Right cardiac atrium (tissue), 5 donors: ENCODE measurements around the gene ARHGAP42. TPM values are rescaled to one million over a fixed set of nuclear protein-coding genes. Genes with fewer than 3 reads are reported as not detected.

Experiments used
- ATAC-seq, 2 donors: fragments of 200-7000 bp; cut with Tn5 transposase; one replicate each; pipeline versions ENCODE4 v1.8.0 to v1.9.1; 2020; ENCODE audit warnings: moderate library complexity in 2 of 2, mild to moderate bottlenecking in 1 of 2
- DNase-seq, 3 donors: peaks; one replicate each; pipeline ENCODE4 v3.0.0-alpha.2; 2020
- H3K27ac ChIP-seq: one replicate; pipeline ENCODE4 v1.5.1; 2013; ENCODE audit warnings: mild to moderate bottlenecking, low read length, control low read depth, moderate library complexity
- H3K27me3 ChIP-seq: one replicate; pipeline ENCODE4 v1.6.1; 2013; ENCODE audit not compliant: control insufficient read depth, insufficient read depth
- H3K4me1 ChIP-seq: one replicate; pipeline ENCODE4 v1.6.1; 2013; ENCODE audit warnings: low read length; ENCODE audit not compliant: control insufficient read depth, insufficient read depth
- H3K4me3 ChIP-seq: one replicate; pipeline ENCODE4 v1.5.1; 2013; ENCODE audit warnings: low read length, control low read depth
- H3K9me3 ChIP-seq: one replicate; pipeline ENCODE4 v1.6.1; 2013; ENCODE audit warnings: low read length; ENCODE audit not compliant: control insufficient read depth
- WGBS: extraction: QIAGEN DNeasy Blood & Tissue Kit; methylation state at CpG from one replicate; pipeline ENCODE4 v1.1.7; 2013; 5-methylcytosine and 5-hydroxymethylcytosine counted together
- intact Hi-C, 4 donors: fragments of 100-400 bp; cut with DNase I; formaldehyde crosslinking; loops; one replicate each; pipeline versions ENCODE4 v1.11.0 to v1.14.0; 2022 to 2023
- polyA plus RNA-seq: library from polyadenylated mRNA; stranded (reverse); fragments of 200-250 nt; gene quantifications from one replicate; pipeline ENCODE4 v1.2.3, GENCODE V29; 2013
- total RNA-seq, 4 donors: library from RNA; stranded (reverse); fragmentation: NEBNext Ultra II Directional; extraction: Animal tissue kit (Norgen Biotek cat#: 25700); gene quantifications; one replicate each; pipeline ENCODE4 v1.2.1, GENCODE V29; 2021
- donor health status: healthy with polysubstance abuse.
- donor health status: DM: no; HTN: yes; CAD: no.
- donor health status: DM: no; HTN: no; CAD: no.
- donor health status: DM: no; HTN: yes; CAD: no; lungs with severe emphysema.
- donor health status: DM: yes; HTN: yes; CAD: no.

Gene ARHGAP42
- total and polyA plus RNA-seq, 5 donors = 4.5 to 8.6 (median 6.6) TPM

DNA sequence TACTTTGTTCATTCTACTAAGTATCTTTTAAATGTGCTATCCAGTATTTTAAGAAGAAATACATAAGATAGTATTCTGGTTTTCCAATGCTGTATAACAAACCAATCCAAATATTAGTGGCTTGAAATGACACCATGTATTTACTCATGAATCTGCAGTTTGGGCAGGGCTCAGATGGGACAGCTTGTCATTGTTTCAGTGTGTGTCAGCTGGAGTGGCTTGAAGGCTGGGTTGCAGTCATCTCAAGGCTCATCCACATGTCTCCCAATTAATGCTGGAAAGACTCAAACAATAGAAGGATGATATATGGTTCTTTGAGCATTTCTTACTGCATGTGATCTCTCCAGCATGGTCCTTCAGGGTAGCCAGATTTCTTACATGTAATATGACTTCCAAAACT lies 146.2 kb downstream of the ARHGAP42 start:
- intact Hi-C loops = no loop called here

DNA sequence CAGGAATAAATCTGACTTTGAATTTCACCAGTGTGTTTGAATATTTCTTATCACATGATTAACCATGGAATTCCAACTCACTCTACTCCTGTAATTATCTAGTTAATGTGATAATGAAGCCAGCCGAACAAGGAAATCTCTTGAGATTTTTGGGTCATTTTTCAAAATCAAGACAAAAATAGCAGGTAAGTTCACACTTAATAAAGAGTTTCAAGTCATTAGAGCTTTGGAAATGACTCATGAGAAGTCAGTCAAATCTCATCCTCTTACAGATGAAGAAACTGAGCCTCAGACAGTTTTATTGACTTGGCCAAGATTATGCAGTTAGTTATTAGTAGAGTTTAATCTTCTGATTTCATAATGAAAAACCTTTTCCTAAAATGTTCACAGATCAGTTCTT lies 148.8 kb downstream of the ARHGAP42 start:
- DNase-seq (no peak), ATAC-seq (no peak)
- Histone ChIP-seq H3K9me3 (no peaks in the 10 kb centered on the region), H3K27me3 (no peaks in the 10 kb centered on the region), H3K4me1 (peaks cover 2% of the 10 kb centered on the region), H3K27ac (no peak overlapping the region), H3K4me3 (no peak overlapping the region)
- intact Hi-C loops = no loop called here
- 43% methylated on average over 1 of the region's 1 CpG for WGBS

More for the DNA sequence above, 146.2 kb downstream of the ARHGAP42 start:
- Histone ChIP-seq H3K27me3 (no peaks in the 10 kb centered on the region), H3K27ac (no peak overlapping the region), H3K4me1 (peaks cover 4% of the 10 kb centered on the region), H3K9me3 (no peaks in the 10 kb centered on the region), H3K4me3 (no peak overlapping the region)
- no peak for DNase-seq
- ATAC-seq = no peak

DNA sequence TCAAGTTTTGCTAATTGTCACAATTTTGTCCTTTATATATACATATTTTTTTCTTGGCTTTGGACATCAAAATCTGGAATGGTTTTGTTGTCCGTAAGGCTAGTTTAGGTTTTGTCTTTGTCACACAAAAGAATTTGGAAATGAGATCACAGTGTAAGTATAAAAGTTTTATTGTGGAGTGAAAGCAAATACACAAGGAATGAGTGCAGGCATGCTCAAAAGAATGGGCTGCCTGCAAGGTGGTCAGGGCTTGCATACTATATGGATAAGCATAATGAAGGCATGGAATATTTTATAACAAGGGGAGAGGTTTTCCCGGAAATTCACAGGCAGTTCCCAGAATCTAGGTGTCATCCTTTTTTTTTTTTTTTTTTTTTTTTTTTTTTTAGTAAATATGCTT lies 150.2 kb downstream of the ARHGAP42 start:
- no peak overlapping the region for H3K27ac ChIP-seq
- no peak overlapping the region for H3K4me3 ChIP-seq
- 93% methylated on average over 2 of the region's 2 CpGs for WGBS
- intact Hi-C loops = no loop called here
- ATAC-seq (no peak), DNase-seq (no peak)
- H3K4me1 ChIP-seq = peaks cover 2% of the 10 kb centered on the region
- no peaks in the 10 kb centered on the region for H3K9me3 ChIP-seq
- no peaks in the 10 kb centered on the region for H3K27me3 ChIP-seq

DNA sequence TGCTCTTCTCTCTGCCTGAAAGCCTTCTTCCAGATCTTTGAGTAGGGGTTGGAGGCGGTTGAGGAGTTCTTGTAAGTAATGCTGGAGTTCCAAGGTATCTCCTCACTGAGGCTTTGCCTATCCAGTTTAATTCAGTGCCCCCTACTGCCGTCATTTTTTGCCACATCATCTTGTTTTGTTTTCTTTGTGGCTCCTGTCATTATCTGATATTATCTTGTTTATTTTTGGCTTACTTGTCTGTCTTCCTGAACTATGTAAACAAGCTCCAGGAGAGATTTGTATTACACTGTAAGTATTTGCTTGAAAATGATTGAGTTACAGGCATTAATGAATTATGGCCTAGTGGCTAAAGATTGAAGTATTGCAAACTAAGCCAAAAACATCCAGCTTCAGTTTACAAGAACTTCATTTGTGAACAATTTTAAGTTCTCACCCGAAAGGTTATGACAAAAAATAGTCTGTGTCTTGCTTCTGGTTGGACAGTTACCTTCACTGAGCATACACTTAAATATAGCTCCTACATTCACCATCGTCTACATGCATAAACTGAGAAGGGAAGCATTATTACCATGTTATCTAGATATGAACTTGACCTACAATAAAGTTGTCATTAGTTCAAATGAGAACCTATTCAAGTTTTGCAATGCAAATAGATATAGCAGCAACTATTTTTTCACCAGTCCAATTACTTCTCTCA lies 154.8 kb downstream of the ARHGAP42 start:
- Histone ChIP-seq H3K4me1 (peaks cover 2% of the 10 kb centered on the region), H3K9me3 (no peaks in the 10 kb centered on the region), H3K4me3 (no peak overlapping the region), H3K27ac (no peak overlapping the region), H3K27me3 (no peaks in the 10 kb centered on the region)
- ATAC-seq (no peak), DNase-seq (no peak)
- intact Hi-C loops = no loop called here
- WGBS = 85% methylated on average over 4 of the region's 4 CpGs

DNA sequence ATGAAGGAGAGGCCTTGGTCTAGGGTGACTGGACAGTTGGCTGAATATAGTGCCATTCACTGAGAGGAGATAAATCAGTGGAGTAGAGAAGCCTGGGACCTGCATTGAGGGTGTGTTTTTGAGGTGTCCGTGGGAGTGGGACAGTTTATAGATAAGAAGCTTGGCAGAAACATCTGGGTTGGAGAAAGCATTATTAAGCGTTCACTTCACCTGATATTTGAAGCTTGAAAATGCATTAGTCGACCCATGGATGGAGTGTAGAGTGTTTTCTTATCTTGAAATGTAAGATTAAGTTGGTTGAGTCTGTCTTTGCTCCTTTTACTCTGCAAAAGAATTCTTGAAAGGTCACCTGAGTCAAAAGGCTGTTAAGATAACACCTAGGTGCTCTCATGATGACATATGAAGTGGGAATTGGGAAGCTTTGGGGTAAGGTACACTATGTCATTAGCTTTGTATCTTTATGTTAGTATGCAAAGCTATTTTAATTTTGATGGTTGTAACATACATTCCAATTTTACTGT lies 160.7 kb downstream of the ARHGAP42 start:
- Histone ChIP-seq H3K27me3 (no peaks in the 10 kb centered on the region), H3K4me3 (no peak overlapping the region), H3K9me3 (no peaks in the 10 kb centered on the region), H3K4me1 (no peaks in the 10 kb centered on the region), H3K27ac (no peak overlapping the region)
- intact Hi-C loops = no loop called here
- WGBS = 53% methylated on average over 3 of the region's 3 CpGs
- ATAC-seq = no peak
- no peak for DNase-seq

DNA sequence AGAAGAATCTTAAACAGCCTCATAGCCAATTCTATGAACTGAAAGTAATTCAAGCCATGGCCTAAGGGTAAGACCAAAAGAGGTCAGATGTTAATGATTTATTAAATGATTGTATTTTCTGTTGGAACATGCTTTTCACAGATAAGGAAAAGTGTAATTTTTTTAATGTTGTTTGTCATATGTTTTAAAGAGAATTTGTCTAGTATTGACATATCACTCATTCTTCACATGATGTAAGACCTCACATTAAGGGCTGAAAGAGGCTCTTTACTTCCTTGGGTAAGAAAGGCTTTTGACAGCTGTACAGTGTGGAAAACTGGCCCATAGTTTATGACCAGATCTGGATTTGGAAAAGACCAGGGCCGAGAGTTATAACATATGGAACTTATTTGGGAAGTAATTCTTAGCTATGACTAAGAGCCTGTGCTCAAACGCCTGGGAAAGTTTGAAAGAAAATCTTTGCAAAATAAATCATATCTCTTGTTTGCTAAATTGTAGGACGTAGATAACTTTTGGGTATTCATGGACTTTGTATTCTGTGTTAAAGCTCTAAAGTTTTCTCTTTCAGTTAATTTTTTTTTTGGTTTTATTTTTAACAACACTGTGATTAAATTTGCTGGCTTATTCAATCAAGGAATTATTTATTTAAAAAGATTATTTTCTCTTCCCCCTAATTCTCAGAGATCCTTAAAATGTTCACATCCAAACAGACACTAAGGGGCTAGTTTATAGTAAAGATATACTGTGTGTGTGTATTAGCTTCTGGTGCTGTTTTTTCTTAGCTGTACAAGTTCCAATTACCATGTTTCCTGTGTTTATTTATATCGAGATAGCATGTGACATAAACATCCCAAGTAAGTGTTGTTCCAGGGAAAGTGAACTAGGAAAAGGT lies 162.2 kb downstream of the ARHGAP42 start:
- no peaks in the 10 kb centered on the region for H3K9me3 ChIP-seq
- H3K27ac ChIP-seq = no peak overlapping the region
- H3K4me1 ChIP-seq = no peaks in the 10 kb centered on the region
- no peak for DNase-seq
- WGBS = 37% methylated on average over 4 of the region's 4 CpGs
- intact Hi-C loops = no loop called here
- no peak overlapping the region for H3K4me3 ChIP-seq
- peak; percentile 38 to 44 for ATAC-seq
- no peaks in the 10 kb centered on the region for H3K27me3 ChIP-seq

DNA sequence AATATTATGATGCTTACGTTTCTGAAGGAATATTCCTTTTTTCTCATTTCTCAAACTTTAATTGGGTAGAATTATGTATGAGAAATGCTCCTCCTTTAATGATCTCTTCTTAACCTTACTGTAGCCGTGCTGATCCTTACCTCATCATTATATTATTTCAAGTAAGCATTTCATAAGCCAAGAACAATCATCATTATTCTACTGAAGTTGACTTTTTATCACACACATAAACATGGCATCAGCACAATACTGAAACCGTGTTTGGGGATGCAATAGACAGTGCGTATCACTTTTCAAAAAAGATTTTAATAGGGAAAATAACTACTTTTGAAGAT lies 162.8 kb downstream of the ARHGAP42 start:
- DNase-seq = no peak
- 33% methylated on average over 4 of the region's 4 CpGs for WGBS
- Histone ChIP-seq H3K9me3 (no peaks in the 10 kb centered on the region), H3K27me3 (no peaks in the 10 kb centered on the region), H3K4me3 (no peak overlapping the region), H3K27ac (no peak overlapping the region), H3K4me1 (no peaks in the 10 kb centered on the region)
- intact Hi-C loops = loop anchor here in 2 of 4 donors (5.0 to 10.0 kb wide), 2 partner anchors 85 to 163 kb away; partner anchors contain the start of gene ARHGAP42 (in 1 of the 2)
- ATAC-seq = no peak

DNA sequence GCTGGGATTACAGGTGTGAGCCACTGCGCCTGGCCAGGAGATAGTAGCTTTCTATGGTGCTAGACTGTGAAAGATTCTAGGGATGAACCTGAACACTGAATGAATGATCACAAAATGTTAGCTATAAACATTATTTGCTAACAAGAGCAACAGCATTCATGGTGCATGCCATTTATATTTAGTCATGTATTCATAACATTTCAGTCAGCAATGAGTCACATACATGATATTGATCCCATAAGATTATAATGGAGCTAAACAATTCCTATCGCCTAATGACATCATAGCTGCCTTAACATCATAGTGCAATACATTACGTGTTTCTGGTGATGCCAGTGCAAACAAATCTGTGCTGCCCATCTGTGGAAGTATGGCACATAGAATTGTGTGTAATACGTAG lies 164.1 kb downstream of the ARHGAP42 start:
- DNase-seq (no peak), ATAC-seq (no peak)
- intact Hi-C loops = loop anchor here in 2 of 4 donors (5.0 to 10.0 kb wide), 2 partner anchors 84 to 164 kb away; partner anchors contain the start of gene ARHGAP42 (in 1 of the 2)
- Histone ChIP-seq H3K4me1 (no peaks in the 10 kb centered on the region), H3K4me3 (no peak overlapping the region), H3K27ac (no peak overlapping the region), H3K27me3 (no peaks in the 10 kb centered on the region), H3K9me3 (no peaks in the 10 kb centered on the region)
- WGBS = 92% methylated on average over 4 of the region's 4 CpGs

DNA sequence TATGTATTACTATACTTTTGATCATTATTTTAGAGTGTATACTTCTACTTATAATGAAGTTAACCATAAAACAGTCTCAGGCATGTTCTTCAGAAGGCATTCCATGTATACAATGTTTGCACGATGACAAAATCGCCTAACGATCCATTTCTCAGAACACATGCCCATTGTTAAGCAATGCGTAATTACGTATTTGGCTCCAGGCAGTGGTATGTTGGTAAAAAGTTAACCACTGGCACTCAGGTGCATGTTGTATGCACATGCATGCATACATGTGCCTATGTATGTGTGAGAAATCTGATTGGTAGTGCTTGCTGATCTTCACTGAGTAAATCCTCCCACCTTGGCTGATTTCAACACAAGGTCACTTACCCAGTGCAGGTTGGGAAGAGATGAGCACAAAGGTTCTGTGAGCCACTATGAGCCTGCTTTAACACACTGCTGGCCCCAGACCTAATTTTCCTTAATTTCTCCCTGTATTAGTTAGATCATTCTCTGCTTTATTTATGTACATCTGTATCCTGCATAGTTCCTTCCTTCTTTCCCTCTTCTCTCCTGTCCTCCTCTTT lies 164.6 kb downstream of the ARHGAP42 start:
- H3K27me3 ChIP-seq = no peaks in the 10 kb centered on the region
- H3K9me3 ChIP-seq = no peaks in the 10 kb centered on the region
- DNase-seq (no peak), ATAC-seq (no peak)
- WGBS = 90% methylated on average over 5 of the region's 5 CpGs
- intact Hi-C loops = loop anchor here in 2 of 4 donors (5.0 to 10.0 kb wide), 2 partner anchors 83 to 164 kb away; partner anchors contain the start of gene ARHGAP42 (in 1 of the 2)
- H3K4me1 ChIP-seq = no peaks in the 10 kb centered on the region
- H3K27ac ChIP-seq = no peak overlapping the region
- no peak overlapping the region for H3K4me3 ChIP-seq

DNA sequence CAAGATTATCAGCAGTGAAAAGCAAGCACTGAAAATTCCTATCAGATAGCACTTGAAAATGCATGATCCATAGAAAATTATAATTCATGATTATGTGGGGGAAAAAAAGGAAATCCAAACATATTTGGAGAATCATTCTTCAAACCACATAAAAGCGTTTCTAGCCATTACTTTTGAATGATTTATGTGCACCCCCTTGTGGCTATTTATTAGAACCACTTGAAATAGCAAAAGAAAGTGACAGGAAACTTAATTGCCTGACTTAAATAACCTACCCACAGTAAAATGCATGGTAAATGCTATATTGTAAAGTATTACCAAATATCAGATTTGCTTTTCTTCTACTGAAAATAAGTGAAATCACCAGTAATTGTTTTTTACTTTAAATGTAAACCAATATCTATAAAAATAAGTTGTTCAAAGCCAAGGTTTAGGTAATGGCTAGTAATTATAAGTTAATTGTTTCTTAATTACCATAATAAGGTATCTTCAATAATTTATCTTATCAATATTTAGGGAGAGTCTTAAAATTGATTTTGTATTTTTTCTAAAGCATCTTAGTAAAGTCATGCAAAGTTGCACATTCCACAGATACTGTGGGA lies 168.5 kb downstream of the ARHGAP42 start:
- intact Hi-C loops = loop anchor here (2.0 to 10.0 kb wide), 5 partner anchors 77 to 278 kb away; no protein-coding TSS in a partner anchor
- WGBS = 3% methylated on average over 1 of the region's 1 CpG

More for the DNA sequence above, 168.5 kb downstream of the ARHGAP42 start:
- no peaks in the 10 kb centered on the region for H3K9me3 ChIP-seq
- peaks cover 1% of the 10 kb centered on the region for H3K4me1 ChIP-seq
- H3K27ac ChIP-seq = no peak overlapping the region
- no peaks in the 10 kb centered on the region for H3K27me3 ChIP-seq
- no peak for DNase-seq
- no peak for ATAC-seq
- no peak overlapping the region for H3K4me3 ChIP-seq
